Nephron (organoid): ENCODE data around the gene STMN1.

ENCODE experiments used
- H3K27ac Mint-ChIP-seq, 3 experiments: 2 replicates each; pipeline ENCODE4 v1.8.0; 2020; ENCODE audit warnings: mixed read lengths in 3 of 3, mild to moderate bottlenecking in 2 of 3, moderate library complexity in 1 of 3
- H3K27me3 Mint-ChIP-seq: 2 replicates; pipeline ENCODE4 v1.8.0; 2021; ENCODE audit warnings: low read depth, mild to moderate bottlenecking, moderate library complexity, mixed read lengths
- H3K36me3 Mint-ChIP-seq: 2 replicates; pipeline ENCODE4 v1.8.0; 2020; ENCODE audit warnings: low read depth, mixed read lengths
- H3K4me1 Mint-ChIP-seq: 2 replicates; pipeline ENCODE4 v1.8.0; 2020; ENCODE audit warnings: mixed read lengths
- H3K4me3 Mint-ChIP-seq, 3 experiments: 2 replicates each; pipeline ENCODE4 v1.8.0; 2020; ENCODE audit warnings: mild to moderate bottlenecking in 3 of 3, mixed read lengths in 3 of 3, moderate library complexity in 2 of 3
- H3K9me3 Mint-ChIP-seq: 2 replicates; pipeline ENCODE4 v1.8.0; 2020; ENCODE audit warnings: mixed read lengths
- CTCF ChIP-seq, 3 experiments: fragments of 200-600 bp; sonication (generic); IDR thresholded peaks; one replicate each; pipeline ENCODE4 v1.5.0; 2021; ENCODE audit warnings: antibody characterized with exemption in 3 of 3; ENCODE audit not compliant: unreplicated experiment in 3 of 3

STMN1 gene

DNA sequence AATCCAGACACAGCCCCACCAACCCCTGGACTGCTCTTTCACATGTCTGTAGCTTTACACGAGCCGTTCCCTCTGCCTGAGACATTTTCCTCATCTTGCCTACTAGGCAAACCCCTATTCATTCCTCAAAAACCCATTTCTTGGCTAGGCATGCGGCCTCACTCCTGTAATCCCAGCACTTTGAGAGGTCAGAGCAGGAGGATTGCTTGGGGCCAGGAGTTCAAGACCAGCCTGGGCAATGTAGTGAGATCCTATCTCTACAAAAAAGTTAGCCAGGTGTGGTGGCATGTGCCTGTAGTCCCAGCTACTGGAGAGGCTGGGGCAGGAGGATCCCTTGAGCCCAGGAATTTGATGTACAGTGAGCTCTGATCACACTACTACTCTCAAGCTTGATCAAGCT, 41.8 kb downstream of the STMN1 start:
- H3K4me1 Mint-ChIP-seq, result peaks cover 28% of the 10 kb centered on the region
- H3K4me3 Mint-ChIP-seq, result no peak overlapping the region
- peaks cover 4% of the 10 kb centered on the region for H3K27me3 Mint-ChIP-seq
- no peak for TF ChIP-seq CTCF (IDR thresholded peaks at IDR 0.05; ENCODE audit: unreplicated experiment in 3 of 3)
- peaks cover 33% of the 10 kb centered on the region for H3K36me3 Mint-ChIP-seq
- no peaks in the 10 kb centered on the region for H3K9me3 Mint-ChIP-seq
- peak overlapping the region in 2 of 3 experiments; percentile 16 to 29 for H3K27ac Mint-ChIP-seq

DNA sequence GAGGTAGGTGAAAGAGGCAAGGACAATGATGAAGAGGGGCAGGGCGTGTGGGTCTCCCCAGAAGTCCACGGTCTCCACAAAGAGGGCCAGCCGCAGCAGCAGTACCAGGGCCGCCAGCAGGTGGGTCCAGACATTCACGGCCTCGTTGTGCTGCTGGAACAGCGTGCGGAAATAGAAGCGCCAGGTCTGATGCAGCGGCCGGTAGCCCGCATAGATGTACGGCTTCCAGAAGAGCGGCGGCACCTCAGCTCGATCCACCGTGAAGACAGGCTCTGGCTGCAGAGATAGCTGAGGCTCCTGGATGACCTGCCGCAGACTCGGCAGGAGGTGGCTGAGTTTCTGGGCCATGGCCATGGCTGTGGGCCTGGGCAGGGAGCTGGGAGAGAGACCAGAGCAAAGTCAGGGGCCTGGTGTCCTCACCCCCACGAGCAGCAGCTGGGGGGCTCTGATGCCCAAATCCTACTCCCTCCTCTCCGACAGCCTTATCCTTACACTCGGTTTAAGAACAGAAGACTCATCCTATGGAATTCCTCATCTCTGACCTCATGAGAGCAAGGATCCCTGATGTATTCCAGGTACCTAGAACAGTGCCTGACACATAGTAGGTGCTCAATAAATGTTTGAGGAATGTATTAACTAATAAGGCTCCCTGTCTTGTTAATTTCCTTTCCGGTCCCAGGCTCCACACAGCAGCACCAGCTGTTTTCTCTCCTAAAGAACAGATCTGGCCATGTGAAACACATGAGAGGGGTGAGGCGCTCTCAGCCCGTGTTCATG, 42.5 kb downstream of the STMN1 start:
- H3K27me3 Mint-ChIP-seq, result peaks cover 8% of the 10 kb centered on the region
- TF ChIP-seq CTCF (IDR thresholded peaks at IDR 0.05; ENCODE audit: unreplicated experiment in 3 of 3), result no peak
- H3K27ac Mint-ChIP-seq, result peak overlapping the region in 2 of 3 experiments; percentile 16 to 29
- no peak overlapping the region for H3K4me3 Mint-ChIP-seq
- peaks cover 35% of the 10 kb centered on the region for H3K4me1 Mint-ChIP-seq
- no peaks in the 10 kb centered on the region for H3K9me3 Mint-ChIP-seq
- peaks cover 33% of the 10 kb centered on the region for H3K36me3 Mint-ChIP-seq

- Mint-ChIP-seq H3K27ac (peak overlapping the region in 1 of 3 experiments; percentile 61), H3K4me1 (peaks cover 40% of the 10 kb centered on the region), H3K4me3 (peak overlapping the region in 1 of 3 experiments; percentile 14), H3K9me3 (no peaks in the 10 kb centered on the region), H3K27me3 (peaks cover 8% of the 10 kb centered on the region), H3K36me3 (peaks cover 33% of the 10 kb centered on the region)
- no peak for TF ChIP-seq CTCF (IDR thresholded peaks at IDR 0.05; ENCODE audit: unreplicated experiment in 3 of 3)
Measured at GRCh38 chr1:25862785-25863485, 43.3 kb downstream of the STMN1 start.

GRCh38 chr1:25861316-25862286, 44.6 kb downstream of the STMN1 start:
- H3K27me3 Mint-ChIP-seq, result peaks cover 8% of the 10 kb centered on the region

More at GRCh38 chr1:25861316-25862286, 44.6 kb downstream of the STMN1 start:
- TF ChIP-seq CTCF (IDR thresholded peaks at IDR 0.05; ENCODE audit: unreplicated experiment in 3 of 3), result no peak
- no peaks in the 10 kb centered on the region for H3K9me3 Mint-ChIP-seq
- peaks cover 33% of the 10 kb centered on the region for H3K36me3 Mint-ChIP-seq
- H3K27ac Mint-ChIP-seq, result peak overlapping the region; percentile 80 to 87 (median 82)
- peak overlapping the region; percentile 62 to 75 (median 72) for H3K4me3 Mint-ChIP-seq
- peaks cover 31% of the 10 kb centered on the region for H3K4me1 Mint-ChIP-seq
